Measurements from ENCODE around the gene NDUFC1.

NDUFC1 gene

DNA sequence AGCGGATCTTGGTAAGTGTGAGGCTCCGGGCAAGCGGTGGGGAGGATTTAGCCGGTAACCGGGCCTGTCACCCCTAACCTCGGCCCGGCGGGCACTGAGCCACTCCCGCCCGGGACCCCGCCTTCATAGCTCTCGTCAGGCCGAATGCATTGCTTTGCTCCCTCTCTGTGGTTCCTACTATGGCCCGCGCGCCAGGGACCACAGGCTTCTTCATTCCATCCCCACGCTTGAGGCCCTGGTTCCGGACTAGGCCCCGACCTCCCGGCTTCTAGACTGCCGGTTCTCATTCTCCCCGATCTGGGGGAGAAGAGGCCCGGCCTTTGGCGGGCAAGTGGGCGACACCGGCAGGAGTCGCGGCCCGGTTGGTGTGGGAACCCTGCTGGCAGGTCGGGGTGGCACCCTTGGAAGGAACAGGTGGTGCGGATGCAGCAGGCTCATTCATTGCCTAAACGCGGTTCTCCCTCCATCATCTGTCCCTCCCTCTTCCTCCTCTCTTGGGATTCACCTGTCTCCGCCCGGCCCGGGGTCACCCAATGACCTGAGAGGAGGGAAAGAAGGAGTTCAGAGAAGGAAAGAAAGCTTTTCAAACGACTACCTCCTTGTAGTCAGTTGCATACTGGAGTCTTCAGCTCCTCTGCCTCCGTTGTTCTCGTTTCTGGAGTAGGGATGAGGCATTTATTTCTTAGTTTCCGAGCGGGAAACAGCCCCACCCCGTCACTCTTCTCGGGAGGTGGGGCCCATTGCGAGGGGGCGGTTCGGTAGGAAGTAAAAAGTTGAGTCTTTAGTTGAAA, at the start of gene NDUFC1:
Gene NDUFC1, minus strand, starts transcription at position 657 of the 791 bp plus-strand sequence. CDS start 6,679 bp downstream, outside the sequence.
- peak; percentile 57 for ATAC-seq
- TF ChIP-seq CSDC2 (CRISPR knock-in tag; IDR thresholded peaks at IDR 0.05) (no peak), GLIS3 (CRISPR knock-in tag; IDR thresholded peaks at IDR 0.05) (no peak), OSR1 (CRISPR knock-in tag; IDR thresholded peaks at IDR 0.05) (no peak), ZNF8 (CRISPR knock-in tag; IDR thresholded peaks at IDR 0.05) (no peak), TOX (CRISPR knock-in tag; IDR thresholded peaks at IDR 0.05; ENCODE audit: borderline replicate concordance) (no peak), SNAI2 (CRISPR knock-in tag; IDR thresholded peaks at IDR 0.05) (no peak), ESRRG (CRISPR knock-in tag; IDR thresholded peaks at IDR 0.05) (no peak), ISL1 (CRISPR knock-in tag; IDR thresholded peaks at IDR 0.05) (no peak), BACH2 (CRISPR knock-in tag; IDR thresholded peaks at IDR 0.05; ENCODE audit: borderline replicate concordance) (no peak), ZNF70 (CRISPR knock-in tag; IDR thresholded peaks at IDR 0.05) (no peak), PPARA (CRISPR knock-in tag; IDR thresholded peaks at IDR 0.05; ENCODE audit: borderline replicate concordance) (no peak), RARB (CRISPR knock-in tag; IDR thresholded peaks at IDR 0.05) (no peak), ZFP3 (CRISPR knock-in tag; IDR thresholded peaks at IDR 0.05) (no peak), TCF4 (CRISPR knock-in tag; IDR thresholded peaks at IDR 0.05; ENCODE audit: borderline replicate concordance) (no peak), ZNF565 (CRISPR knock-in tag; conservative IDR thresholded peaks at IDR 0.05; ENCODE audit: low read depth) (no peak)
- TF ChIP-seq, protein P1, sequence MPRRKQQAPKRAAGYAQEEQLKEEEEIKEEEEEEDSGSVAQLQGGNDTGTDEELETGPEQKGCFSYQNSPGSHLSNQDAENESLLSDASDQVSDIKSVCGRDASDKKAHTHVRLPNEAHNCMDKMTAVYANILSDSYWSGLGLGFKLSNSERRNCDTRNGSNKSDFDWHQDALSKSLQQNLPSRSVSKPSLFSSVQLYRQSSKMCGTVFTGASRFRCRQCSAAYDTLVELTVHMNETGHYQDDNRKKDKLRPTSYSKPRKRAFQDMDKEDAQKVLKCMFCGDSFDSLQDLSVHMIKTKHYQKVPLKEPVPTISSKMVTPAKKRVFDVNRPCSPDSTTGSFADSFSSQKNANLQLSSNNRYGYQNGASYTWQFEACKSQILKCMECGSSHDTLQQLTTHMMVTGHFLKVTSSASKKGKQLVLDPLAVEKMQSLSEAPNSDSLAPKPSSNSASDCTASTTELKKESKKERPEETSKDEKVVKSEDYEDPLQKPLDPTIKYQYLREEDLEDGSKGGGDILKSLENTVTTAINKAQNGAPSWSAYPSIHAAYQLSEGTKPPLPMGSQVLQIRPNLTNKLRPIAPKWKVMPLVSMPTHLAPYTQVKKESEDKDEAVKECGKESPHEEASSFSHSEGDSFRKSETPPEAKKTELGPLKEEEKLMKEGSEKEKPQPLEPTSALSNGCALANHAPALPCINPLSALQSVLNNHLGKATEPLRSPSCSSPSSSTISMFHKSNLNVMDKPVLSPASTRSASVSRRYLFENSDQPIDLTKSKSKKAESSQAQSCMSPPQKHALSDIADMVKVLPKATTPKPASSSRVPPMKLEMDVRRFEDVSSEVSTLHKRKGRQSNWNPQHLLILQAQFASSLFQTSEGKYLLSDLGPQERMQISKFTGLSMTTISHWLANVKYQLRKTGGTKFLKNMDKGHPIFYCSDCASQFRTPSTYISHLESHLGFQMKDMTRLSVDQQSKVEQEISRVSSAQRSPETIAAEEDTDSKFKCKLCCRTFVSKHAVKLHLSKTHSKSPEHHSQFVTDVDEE (CRISPR knock-in tag; IDR thresholded peaks at IDR 0.05) = no peak
- TF ChIP-seq, protein P2, sequence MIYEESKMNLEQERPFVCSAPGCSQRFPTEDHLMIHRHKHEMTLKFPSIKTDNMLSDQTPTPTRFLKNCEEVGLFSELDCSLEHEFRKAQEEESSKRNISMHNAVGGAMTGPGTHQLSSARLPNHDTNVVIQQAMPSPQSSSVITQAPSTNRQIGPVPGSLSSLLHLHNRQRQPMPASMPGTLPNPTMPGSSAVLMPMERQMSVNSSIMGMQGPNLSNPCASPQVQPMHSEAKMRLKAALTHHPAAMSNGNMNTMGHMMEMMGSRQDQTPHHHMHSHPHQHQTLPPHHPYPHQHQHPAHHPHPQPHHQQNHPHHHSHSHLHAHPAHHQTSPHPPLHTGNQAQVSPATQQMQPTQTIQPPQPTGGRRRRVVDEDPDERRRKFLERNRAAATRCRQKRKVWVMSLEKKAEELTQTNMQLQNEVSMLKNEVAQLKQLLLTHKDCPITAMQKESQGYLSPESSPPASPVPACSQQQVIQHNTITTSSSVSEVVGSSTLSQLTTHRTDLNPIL (CRISPR knock-in tag; IDR thresholded peaks at IDR 0.05; ENCODE audit: low read depth) = no peak
- TF ChIP-seq, protein P3, sequence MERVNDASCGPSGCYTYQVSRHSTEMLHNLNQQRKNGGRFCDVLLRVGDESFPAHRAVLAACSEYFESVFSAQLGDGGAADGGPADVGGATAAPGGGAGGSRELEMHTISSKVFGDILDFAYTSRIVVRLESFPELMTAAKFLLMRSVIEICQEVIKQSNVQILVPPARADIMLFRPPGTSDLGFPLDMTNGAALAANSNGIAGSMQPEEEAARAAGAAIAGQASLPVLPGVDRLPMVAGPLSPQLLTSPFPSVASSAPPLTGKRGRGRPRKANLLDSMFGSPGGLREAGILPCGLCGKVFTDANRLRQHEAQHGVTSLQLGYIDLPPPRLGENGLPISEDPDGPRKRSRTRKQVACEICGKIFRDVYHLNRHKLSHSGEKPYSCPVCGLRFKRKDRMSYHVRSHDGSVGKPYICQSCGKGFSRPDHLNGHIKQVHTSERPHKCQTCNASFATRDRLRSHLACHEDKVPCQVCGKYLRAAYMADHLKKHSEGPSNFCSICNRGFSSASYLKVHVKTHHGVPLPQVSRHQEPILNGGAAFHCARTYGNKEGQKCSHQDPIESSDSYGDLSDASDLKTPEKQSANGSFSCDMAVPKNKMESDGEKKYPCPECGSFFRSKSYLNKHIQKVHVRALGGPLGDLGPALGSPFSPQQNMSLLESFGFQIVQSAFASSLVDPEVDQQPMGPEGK (CRISPR knock-in tag; IDR thresholded peaks at IDR 0.05; ENCODE audit: borderline replicate concordance) = no peak
- TF ChIP-seq, protein P4, sequence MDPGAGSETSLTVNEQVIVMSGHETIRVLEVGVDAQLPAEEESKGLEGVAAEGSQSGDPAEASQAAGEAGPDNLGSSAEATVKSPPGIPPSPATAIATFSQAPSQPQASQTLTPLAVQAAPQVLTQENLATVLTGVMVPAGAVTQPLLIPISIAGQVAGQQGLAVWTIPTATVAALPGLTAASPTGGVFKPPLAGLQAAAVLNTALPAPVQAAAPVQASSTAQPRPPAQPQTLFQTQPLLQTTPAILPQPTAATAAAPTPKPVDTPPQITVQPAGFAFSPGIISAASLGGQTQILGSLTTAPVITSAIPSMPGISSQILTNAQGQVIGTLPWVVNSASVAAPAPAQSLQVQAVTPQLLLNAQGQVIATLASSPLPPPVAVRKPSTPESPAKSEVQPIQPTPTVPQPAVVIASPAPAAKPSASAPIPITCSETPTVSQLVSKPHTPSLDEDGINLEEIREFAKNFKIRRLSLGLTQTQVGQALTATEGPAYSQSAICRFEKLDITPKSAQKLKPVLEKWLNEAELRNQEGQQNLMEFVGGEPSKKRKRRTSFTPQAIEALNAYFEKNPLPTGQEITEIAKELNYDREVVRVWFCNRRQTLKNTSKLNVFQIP (CRISPR knock-in tag; IDR thresholded peaks at IDR 0.05; ENCODE audit: borderline replicate concordance, low read depth) = no peak

DNA sequence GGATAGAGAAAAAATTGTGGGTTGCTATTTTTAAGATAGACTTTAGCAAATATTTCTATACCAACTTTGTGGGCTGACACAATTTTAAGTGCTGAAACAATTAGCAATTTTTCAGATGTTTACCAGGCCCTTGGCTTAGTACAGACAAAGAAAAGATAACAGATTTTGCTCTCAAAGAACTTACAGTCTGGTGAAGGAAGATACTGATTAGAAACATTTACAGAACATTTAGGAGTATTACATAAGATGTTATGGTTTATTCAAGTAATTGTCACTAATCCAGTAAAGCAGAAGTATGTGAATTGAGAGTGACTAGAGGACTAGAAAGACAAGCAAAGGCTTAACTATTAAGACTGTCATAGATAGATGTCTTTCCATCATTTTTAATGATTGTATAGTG, 35.3 kb upstream of the NDUFC1 start:
- ATAC-seq = no peak
- TF ChIP-seq ZNF565 (CRISPR knock-in tag; conservative IDR thresholded peaks at IDR 0.05; ENCODE audit: low read depth) (no peak), GLIS3 (CRISPR knock-in tag; IDR thresholded peaks at IDR 0.05) (no peak), PPARA (CRISPR knock-in tag; IDR thresholded peaks at IDR 0.05; ENCODE audit: borderline replicate concordance) (no peak), ESRRG (CRISPR knock-in tag; IDR thresholded peaks at IDR 0.05) (no peak), ZFP30 (CRISPR knock-in tag; IDR thresholded peaks at IDR 0.05) (no peak), ARNTL (CRISPR knock-in tag; IDR thresholded peaks at IDR 0.05; ENCODE audit: borderline replicate concordance, low read depth) (no peak), ZNF8 (CRISPR knock-in tag; IDR thresholded peaks at IDR 0.05) (no peak), ZNF70 (CRISPR knock-in tag; IDR thresholded peaks at IDR 0.05) (no peak), TOX (CRISPR knock-in tag; IDR thresholded peaks at IDR 0.05; ENCODE audit: borderline replicate concordance) (no peak), ZFP3 (CRISPR knock-in tag; IDR thresholded peaks at IDR 0.05) (no peak), ISL1 (CRISPR knock-in tag; IDR thresholded peaks at IDR 0.05) (no peak), CSDC2 (CRISPR knock-in tag; IDR thresholded peaks at IDR 0.05) (no peak), SNAI2 (CRISPR knock-in tag; IDR thresholded peaks at IDR 0.05) (no peak)
- TF ChIP-seq, protein P4 (CRISPR knock-in tag; IDR thresholded peaks at IDR 0.05; ENCODE audit: borderline replicate concordance, low read depth) = no peak
- TF ChIP-seq, protein P1 (CRISPR knock-in tag; IDR thresholded peaks at IDR 0.05) = no peak
- TF ChIP-seq, protein P5, sequence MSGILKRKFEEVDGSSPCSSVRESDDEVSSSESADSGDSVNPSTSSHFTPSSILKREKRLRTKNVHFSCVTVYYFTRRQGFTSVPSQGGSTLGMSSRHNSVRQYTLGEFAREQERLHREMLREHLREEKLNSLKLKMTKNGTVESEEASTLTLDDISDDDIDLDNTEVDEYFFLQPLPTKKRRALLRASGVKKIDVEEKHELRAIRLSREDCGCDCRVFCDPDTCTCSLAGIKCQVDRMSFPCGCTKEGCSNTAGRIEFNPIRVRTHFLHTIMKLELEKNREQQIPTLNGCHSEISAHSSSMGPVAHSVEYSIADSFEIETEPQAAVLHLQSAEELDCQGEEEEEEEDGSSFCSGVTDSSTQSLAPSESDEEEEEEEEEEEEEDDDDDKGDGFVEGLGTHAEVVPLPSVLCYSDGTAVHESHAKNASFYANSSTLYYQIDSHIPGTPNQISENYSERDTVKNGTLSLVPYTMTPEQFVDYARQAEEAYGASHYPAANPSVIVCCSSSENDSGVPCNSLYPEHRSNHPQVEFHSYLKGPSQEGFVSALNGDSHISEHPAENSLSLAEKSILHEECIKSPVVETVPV (CRISPR knock-in tag; IDR thresholded peaks at IDR 0.05) = no peak
